Common myeloid progenitor, CD34-positive (primary cell): Measurements from ENCODE around the gene FRG1. TPM values are rescaled to one million over a fixed set of nuclear protein-coding genes. Genes with fewer than 3 reads are reported as not detected.
"Not testable (repeated sequence)": the region's sequence is repeated elsewhere in the genome, so short reads cannot be mapped to it uniquely, and the experiment has no call there.

ENCODE experiments used
- CTCF ChIA-PET: fragments of 350-600 bp; sonication (Branson Sonifier 250); formaldehyde crosslinking; loops from one replicate; lab custom pipeline; 2021; ENCODE audit warnings: antibody characterized with exemption; lab: Charles Lee
- POLR2A ChIA-PET: fragments of 350-600 bp; sonication (Branson Sonifier 250); formaldehyde crosslinking; loops from one replicate; lab custom pipeline; 2021; ENCODE audit warnings: antibody characterized with exemption; lab: Charles Lee
- DNase-seq, 3 donors: peaks; one replicate each; pipeline versions ENCODE4 v3.0.0 to v3.0.0-alpha.2; 2013
- H3K27ac ChIP-seq, 2 experiments: 1 replicate in 1 of 2; 2 replicates in 1 of 2; pipeline ENCODE4 v1.7.0; 2013; ENCODE audit warnings: inconsistent platforms in 2 of 2, low read length in 2 of 2, mild to moderate bottlenecking in 2 of 2, low read depth in 1 of 2, moderate library complexity in 1 of 2; ENCODE audit not compliant: severe bottlenecking in 2 of 2, insufficient read depth in 1 of 2, poor library complexity in 1 of 2
- H3K27me3 ChIP-seq, 5 experiments: replicated peaks in 2 of 5; 1 replicate in 3 of 5; 2 replicates in 2 of 5; pipeline versions ENCODE4 v1.6.1 to v1.7.0; 2013; ENCODE audit warnings: low read length in 4 of 5, mild to moderate bottlenecking in 2 of 5, moderate library complexity in 2 of 5, inconsistent platforms in 1 of 5; ENCODE audit not compliant: insufficient read depth in 5 of 5, control insufficient read depth in 4 of 5
- H3K36me3 ChIP-seq, 4 experiments: 1 replicate in 2 of 4; 2 replicates in 2 of 4; pipeline versions ENCODE4 v1.6.1 to v1.7.0; 2013; ENCODE audit warnings: low read length in 3 of 4, control low read depth in 1 of 4, mild to moderate bottlenecking in 1 of 4; ENCODE audit not compliant: control insufficient read depth in 4 of 4, insufficient read depth in 4 of 4
- H3K4me1 ChIP-seq, 4 experiments: 1 replicate in 3 of 4; 2 replicates in 1 of 4; pipeline versions ENCODE4 v1.6.1 to v1.7.1; 2013; ENCODE audit warnings: low read length in 3 of 4, mild to moderate bottlenecking in 3 of 4, control low read depth in 1 of 4, inconsistent platforms in 1 of 4, moderate library complexity in 1 of 4; ENCODE audit not compliant: control insufficient read depth in 4 of 4, insufficient read depth in 4 of 4; ENCODE audit errors: control extremely low read depth in 1 of 4
- H3K4me3 ChIP-seq, 7 experiments: 1 replicate in 4 of 7; 2 replicates in 3 of 7; pipeline versions ENCODE4 v1.5.1 to v1.7.0; 2013; ENCODE audit warnings: mild to moderate bottlenecking in 7 of 7, low read length in 6 of 7, moderate library complexity in 6 of 7, inconsistent platforms in 2 of 7, low read depth in 2 of 7, control low read depth in 1 of 7; ENCODE audit not compliant: insufficient read depth in 4 of 7, control insufficient read depth in 1 of 7; ENCODE audit errors: extremely low read depth in 1 of 7
- H3K9me3 ChIP-seq, 5 experiments: 1 replicate in 4 of 5; 2 replicates in 1 of 5; pipeline versions ENCODE4 v1.6.1 to v1.7.1; 2013; ENCODE audit warnings: low read length in 4 of 5, mild to moderate bottlenecking in 2 of 5, inconsistent platforms in 1 of 5, low read depth in 1 of 5, moderate library complexity in 1 of 5; ENCODE audit not compliant: control insufficient read depth in 4 of 5, insufficient read depth in 2 of 5; ENCODE audit errors: control extremely low read depth in 1 of 5
- WGBS: methylation state at CpG from one replicate; pipeline ENCODE4 v1.1.5; 2013; ENCODE audit not compliant: insufficient coverage; 5-methylcytosine and 5-hydroxymethylcytosine counted together
- polyA plus RNA-seq: library from polyadenylated mRNA; unstranded; fragments of 120-200 nt; gene quantifications from one replicate; pipeline ENCODE4 v1.2.1, GENCODE V29; 2013

FRG1 gene
- 78.9 TPM for polyA plus RNA-seq

DNA sequence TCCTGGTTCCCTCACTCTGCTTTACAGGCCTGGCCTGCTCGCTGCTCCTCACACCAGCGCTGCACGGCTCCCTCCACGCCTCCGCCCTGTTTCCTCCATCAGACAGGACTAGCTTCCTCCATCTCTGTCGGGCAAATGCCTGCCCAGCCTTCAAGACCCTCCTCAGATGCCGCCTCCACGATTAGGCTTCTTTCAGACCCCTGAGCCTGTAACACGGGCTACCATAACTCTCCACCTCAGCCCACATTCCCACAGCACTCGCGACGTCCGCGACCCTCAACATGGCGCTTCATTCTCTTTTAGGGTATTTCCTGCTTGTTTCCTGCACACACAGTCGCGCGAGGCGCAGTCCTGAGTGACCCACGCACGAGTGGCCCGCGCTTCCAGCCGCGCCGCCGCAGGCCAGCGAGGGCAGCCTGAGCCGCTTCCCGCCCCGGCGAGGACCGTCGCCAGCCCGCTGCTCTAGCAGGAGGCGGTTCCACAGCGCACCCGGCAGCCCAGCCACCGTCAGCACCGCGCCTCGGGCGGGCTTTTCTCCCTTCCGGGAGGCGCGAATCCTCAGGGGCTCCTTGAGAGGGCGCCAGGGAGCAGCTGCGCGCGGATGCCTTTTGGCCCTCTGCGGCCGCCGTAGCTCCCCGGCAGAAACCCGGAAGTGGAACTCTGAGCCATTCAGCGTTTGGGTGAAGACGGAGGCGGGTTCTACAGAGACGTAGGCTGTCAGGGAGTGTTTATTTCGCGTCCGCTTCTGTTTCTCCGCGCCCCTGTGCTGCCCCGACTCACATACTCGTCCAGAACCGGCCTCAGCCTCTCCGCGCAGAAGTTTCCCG, at the start of gene FRG1:
Gene FRG1 (plus strand): TSS at position 695 of the 827 bp plus-strand sequence. CDS start 138 bp downstream, outside the sequence.
- no peaks in the 10 kb centered on the region for H3K27me3 ChIP-seq
- H3K4me1 ChIP-seq = peaks cover 5 to 16% (median 10%) of the 10 kb centered on the region in 4 experiments
- DNase-seq = peak; percentile 93 to 97 (median 97)
- H3K4me3 ChIP-seq = peak within 1 kb of the TSS; percentile 79 to 96 (median 89)
- no peaks in the 10 kb centered on the region for H3K9me3 ChIP-seq
- peaks cover 0 to 5% (median 1%) of the 10 kb centered on the region in 4 experiments for H3K36me3 ChIP-seq
- POLR2A ChIA-PET = no interaction called here
- H3K27ac ChIP-seq = peak within 1 kb of the TSS; percentile 81 to 91
- WGBS = 4% methylated on average over 60 of the region's 70 CpGs
- CTCF ChIA-PET = interaction anchor here (1.0 kb wide), 1 partner anchor 9 kb away, joined by 4 read pairs; no protein-coding TSS in a partner anchor

DNA sequence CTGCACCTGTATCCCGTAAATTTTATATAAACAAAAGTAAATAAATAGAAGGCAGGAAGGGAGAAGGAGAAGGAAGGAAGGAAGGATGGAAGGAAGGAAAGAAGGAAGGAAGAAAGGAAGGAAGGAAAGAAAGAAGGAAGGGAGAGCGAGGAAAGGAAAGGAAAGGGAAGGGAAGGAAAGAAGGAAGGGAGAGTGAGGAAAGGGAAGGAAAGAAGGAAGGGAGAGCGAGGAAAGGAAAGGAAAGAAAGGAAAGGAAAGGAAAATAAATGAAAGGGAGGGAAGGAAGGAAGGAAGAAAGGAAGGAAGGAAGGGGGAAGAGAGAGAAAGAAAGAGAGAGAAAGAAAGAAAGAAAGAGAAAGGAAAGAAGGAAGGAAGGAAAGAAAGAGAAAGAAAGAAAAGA, 43.0 kb upstream of the FRG1 start:
- Histone ChIP-seq H3K36me3 (no peaks in the 10 kb centered on the region), H3K9me3 (peaks cover 0 to 6% (median 0%) of the 10 kb centered on the region in 5 experiments), H3K4me1 (no peaks in the 10 kb centered on the region), H3K27ac (no peak overlapping the region), H3K4me3 (no peak overlapping the region), H3K27me3 (no peaks in the 10 kb centered on the region)
- CTCF ChIA-PET = no interaction called here
- POLR2A ChIA-PET = no interaction called here
- WGBS = 94% methylated on average over 2 of the region's 3 CpGs
- DNase-seq = no peak

DNA sequence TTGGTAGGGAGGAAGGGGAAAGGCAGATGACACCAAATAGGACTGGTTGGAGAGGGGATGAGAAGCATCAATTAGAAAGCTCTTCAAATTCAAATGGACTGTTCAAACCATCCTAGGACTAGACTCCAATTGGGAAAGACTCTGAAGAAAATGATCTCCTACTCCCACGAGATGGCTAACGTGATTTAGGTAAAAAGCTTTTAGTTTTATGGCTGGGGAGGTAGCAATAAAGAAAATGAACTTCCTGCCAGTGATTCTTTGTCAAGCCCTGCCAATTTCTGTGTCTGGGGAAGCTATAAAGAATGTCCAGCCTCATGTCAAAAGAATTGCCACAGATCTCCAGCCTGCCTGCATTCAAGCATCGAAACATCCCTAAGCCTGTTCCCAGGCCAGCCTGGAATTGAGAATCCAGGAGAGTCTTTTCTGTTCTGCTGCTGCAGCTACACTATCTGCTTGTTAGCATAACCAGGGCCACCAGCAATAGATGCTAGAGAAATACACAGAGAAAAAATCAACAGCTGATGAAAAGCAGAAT, 41.1 kb upstream of the FRG1 start:
- H3K27me3 ChIP-seq, POLR2A ChIA-PET, H3K36me3 ChIP-seq, CTCF ChIA-PET, H3K9me3 ChIP-seq, H3K4me1 ChIP-seq, H3K27ac ChIP-seq, DNase-seq, H3K4me3 ChIP-seq: not testable (repeated sequence)
- 100% methylated on average over 1 of the region's 3 CpGs for WGBS

DNA sequence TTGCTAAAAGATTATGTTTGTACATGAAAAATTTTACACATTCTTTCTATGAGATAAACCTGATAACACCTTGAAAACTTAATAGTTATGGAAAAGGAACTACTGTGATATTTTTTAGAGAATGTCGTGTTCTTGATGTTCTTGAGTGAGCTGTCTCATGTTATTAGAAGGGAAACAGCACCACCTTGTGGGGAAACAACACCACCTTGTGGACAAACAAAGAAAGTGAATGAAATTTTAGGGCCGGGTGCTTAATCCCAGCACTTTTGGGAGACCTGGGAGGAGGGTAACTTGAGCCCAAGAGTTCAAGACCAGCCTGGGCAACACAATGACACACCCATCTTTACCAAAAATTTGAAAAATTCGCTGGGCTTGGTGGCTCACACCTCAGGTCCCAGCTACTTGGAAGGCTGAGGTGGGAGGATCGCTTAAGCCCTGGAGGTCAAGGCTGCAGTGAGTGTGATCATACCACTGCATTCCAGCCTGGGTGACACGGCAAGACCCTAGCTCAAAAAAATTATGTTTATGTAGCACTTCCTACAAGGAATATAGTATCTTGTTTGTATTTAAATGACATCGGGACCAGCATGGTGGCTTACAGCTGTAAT, 36.1 kb upstream of the FRG1 start:
- H3K4me1 ChIP-seq, H3K27me3 ChIP-seq, H3K27ac ChIP-seq, H3K4me3 ChIP-seq, H3K36me3 ChIP-seq, POLR2A ChIA-PET, H3K9me3 ChIP-seq: not testable (repeated sequence)
- CTCF ChIA-PET = interaction anchor here (1.0 kb wide), 1 partner anchor 10 kb away, joined by 3 read pairs; no protein-coding TSS in a partner anchor
- 0% methylated on average over 1 of the region's 6 CpGs for WGBS
- DNase-seq = peak; percentile 66 to 80 (median 76)

DNA sequence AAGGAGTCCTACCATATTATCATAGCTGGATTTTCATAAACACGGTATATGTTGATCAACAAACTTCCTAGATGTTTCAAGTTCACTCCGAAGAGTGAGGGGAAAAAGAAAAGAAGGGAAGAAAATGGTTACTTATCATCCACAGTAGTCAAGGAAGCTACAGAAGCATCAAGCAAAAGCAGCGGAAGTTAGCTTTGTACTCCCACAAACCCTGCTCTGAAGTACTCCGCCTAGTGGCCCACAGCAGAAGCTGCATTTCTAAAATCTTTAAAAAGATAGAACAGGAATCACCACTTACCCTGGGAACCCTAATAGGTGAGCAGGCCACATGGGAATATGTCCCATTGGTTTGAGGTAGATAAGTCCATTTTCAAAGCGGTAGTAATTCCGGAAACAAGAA, 28.5 kb upstream of the FRG1 start:
- no peaks in the 10 kb centered on the region for H3K27me3 ChIP-seq
- peaks cover 0 to 7% (median 2%) of the 10 kb centered on the region in 5 experiments for H3K9me3 ChIP-seq
- ChIA-PET CTCF (no interaction called here), POLR2A (no interaction called here)
- H3K4me1 ChIP-seq = no peaks in the 10 kb centered on the region
- no CpG with 5 or more reads among the region's 6 CpGs for WGBS
- no peak overlapping the region for H3K4me3 ChIP-seq
- no peaks in the 10 kb centered on the region for H3K36me3 ChIP-seq
- peak in 1 of 3 donors; percentile 1 for DNase-seq
- no peak overlapping the region for H3K27ac ChIP-seq

DNA sequence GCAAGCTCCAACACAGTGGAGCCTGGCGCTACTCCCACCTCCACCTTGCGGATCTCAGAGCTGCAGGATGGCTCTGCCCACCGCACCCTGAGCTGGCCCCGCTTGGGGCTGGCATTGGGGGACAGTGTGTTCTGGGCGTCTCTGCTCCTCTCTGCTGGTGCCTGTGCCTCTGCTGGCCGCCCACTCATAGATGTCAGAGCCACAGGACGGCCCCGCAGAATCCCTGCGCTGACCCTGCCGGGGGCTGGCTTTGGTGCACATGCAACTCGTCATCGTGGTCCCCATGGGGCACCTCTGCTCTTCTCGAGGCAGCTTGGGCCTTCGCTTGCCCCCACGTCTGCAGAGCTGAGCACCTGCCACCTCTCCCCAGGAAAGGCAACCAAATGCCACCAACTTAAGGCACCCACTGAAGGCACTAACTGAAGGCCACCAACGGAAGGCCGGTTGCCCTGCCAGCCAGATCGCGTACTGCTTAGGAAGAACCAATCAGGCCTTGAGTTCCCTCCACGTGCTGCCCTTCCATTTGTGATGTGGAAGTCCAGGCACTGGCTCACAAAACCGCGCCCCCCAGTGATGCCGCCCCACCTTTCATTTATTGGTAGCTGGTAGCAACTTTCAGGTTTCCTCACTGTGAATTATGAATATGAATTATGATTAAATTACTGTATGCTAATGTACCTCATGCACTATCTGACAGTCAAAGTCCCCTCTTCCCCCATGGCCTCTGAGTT, 23.3 kb upstream of the FRG1 start:
- peaks cover 0 to 14% (median 8%) of the 10 kb centered on the region in 5 experiments for H3K9me3 ChIP-seq
- POLR2A ChIA-PET = no interaction called here
- H3K4me1 ChIP-seq = no peaks in the 10 kb centered on the region
- CTCF ChIA-PET = no interaction called here
- H3K27me3 ChIP-seq = no peaks in the 10 kb centered on the region
- DNase-seq = no peak
- H3K27ac ChIP-seq = no peak overlapping the region
- no peak overlapping the region for H3K4me3 ChIP-seq
- H3K36me3 ChIP-seq = peaks cover 0 to 2% (median 0%) of the 10 kb centered on the region in 4 experiments
- 98% methylated on average over 19 of the region's 23 CpGs for WGBS
